Measurements from ENCODE around the gene SLC4A5. TPM values are rescaled to one million over a fixed set of nuclear protein-coding genes. Genes with fewer than 3 reads are reported as not detected.
"Not testable (repeated sequence)": the region's sequence is repeated elsewhere in the genome, so short reads cannot be mapped to it uniquely, and the experiment has no call there.

Gene SLC4A5
- total RNA-seq, 1 experiment from 2014 or later = 0.11 TPM

GRCh38 chr2:74201596-74201995, 141.6 kb downstream of the SLC4A5 start:
- peak; percentile 87 for DNase-seq (ENCODE audit: low read depth)

DNA sequence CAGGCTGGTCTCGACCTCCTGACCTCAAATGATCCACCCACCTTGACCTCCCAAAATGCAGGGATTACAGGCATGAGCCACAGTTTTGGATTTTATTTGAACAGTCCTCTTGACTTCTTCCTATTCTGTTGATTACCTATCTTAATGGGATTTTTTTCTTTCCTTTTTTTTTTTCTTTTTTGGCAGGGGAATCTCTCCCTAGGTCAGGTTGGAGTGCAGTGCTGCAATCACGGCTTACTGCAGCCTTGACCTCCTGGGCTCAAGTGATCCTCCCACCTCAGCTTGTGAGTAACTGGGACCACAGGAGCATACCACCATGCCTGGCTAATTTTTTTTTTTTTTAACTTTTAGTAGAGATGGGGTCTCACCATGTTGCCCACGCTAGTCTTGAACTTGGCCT, 142.0 kb downstream of the SLC4A5 start:
- DNase-seq (ENCODE audit: low read depth) = no peak

- DNase-seq (ENCODE audit: low read depth) = no peak
These were observed 143.3 kb downstream of the SLC4A5 start for GRCh38 chr2:74199871-74200305.

DNA sequence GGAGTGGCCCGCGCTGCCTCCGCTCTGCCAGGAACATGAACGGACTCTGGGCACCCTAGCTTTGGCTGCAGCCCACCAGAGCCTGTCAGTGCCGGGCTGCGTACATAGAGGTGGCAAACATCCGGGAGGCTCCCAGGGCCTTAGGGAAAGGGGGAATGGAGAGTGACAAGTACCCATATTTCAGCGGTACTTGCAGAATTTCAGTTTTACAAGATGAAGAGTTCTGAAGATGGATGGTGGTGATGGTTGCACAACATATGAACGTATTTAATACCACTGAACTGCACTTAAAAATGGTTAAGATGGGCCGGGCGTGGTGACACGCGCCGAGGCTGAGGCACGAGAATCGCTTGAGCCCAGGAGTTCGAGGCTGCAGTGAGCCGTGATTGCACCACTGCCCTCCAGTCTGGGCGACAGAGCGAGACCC, 143.9 kb downstream of the SLC4A5 start:
- DNase-seq (ENCODE audit: low read depth) = no peak

DNA sequence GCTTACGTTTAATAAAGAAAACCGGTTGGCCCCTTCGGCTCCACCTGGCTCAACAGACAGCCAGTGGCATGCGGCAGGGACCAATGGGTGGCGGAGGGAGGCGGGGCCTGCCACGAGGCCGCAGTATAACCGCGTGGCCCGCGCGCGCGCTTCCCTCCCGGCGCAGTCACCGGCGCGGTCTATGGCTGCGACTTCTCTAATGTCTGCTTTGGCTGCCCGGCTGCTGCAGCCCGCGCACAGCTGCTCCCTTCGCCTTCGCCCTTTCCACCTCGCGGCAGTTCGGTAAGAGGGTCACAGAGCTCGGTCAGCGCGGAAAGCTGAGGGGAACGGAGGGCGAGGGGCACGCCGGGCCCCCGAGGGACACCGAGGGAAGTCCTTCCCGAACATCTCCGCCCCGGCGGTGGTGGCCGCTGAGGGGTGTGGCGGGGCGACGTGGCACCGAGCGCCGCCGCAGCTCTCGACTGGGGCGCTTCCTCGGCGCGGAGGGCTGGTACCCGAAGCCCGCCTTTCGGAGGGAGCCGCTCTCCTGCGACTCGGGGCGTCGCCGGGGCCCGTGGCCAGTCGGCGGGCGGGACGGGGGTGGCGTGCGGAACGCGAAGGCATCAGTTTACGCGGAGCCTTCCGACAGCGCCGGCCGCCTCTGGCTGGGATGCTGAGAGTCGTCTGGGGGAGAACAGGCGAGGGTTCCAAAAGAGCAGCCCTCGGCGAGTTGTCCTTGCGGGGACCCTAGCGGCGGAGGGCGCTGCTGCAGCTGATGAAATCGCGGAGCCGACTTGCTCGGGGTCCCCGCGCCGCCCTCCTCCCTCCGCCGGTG, 144.5 kb downstream of the SLC4A5 start, which contains the start of gene MTHFD2:
MTHFD2 (plus strand) TSS at position 155 of the 814 bp plus-strand sequence; CDS start at position 182, 27 bp downstream.
- peak; percentile 94 for DNase-seq (ENCODE audit: low read depth)

DNA sequence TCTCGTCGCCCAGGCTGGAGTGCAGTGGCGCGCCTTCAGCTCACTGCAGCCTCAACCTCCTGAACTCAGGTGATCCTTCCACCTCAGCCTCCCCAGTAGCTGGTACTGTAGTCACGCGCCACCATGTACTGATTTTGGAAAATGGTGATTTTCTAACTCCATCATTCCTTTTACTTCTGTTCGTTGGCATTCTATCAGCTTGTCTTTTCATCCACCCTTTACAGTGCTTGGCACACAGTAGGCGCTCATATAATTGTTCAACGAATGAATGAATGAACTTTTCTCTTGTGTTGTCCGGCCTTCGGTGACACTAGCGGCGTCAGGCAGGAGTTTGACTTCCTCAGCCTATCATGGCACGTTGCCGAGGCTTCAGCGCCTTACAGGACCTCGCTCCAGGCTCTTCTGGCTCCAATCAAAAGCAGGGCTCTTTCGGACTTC, 145.2 kb downstream of the SLC4A5 start:
- DNase-seq (ENCODE audit: low read depth) = no peak

GRCh38 chr2:74197049-74197448, 146.2 kb downstream of the SLC4A5 start:
- DNase-seq (ENCODE audit: low read depth) = no peak

- no peak for DNase-seq (ENCODE audit: low read depth)
These were observed 148.4 kb downstream of the SLC4A5 start for GRCh38 chr2:74194799-74195198.

DNA sequence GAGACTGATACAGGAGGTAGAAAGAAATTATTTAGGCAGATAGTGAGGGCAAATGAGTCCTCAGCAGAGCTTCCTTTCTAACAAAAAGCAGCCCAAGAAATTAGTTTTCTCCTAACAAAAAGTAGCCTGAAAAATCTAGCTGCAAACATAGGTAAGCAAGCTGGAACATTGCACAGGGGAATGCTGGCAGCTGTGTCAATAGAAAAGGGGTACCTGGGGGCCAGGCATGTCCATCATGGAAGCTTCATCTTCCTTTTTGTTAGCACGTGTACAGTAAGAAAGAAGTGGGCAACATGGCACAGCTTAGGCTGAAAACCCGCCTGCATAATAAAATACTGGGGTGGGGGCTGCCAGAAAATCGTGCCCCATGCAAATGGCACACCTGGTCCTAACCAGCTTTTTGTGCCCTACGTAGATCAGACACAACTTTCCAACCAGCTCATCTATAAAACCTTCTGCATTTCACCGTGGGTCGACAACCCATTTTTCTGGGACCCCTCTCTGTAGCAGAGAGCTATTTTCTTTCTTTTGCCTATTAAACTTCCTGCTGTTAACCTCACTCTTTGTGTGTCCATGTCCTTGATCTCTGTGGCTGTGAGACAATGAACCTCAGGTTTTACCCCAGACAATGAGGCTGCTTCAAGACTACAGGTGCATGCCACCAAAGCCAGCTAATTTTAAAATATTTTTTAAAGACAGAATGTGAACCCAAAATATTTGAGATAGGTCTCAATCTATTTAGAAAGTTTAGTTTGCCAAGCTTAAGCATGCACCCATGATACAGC, 151.4 kb downstream of the SLC4A5 start:
- DNase-seq (ENCODE audit: low read depth) = no peak

DNA sequence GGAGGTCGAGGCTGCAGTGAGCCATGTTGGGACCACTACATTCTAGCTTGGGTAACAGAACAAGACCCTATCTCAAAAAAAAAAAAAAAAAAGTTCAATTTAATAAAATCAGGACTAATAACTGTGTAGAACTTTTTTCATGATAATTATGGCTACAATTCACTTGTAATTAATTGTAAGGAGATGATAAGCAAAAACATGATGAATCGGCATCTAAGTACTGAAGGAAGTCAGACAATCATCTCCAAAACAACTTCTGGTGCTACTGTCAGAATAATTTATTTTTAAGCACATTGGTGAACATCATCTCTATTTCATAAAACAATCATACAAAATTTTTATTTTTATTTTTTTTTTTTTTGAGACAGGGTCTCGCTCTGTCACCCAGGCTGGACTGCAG, 154.5 kb downstream of the SLC4A5 start:
- DNase-seq (ENCODE audit: low read depth) = no peak

DNA sequence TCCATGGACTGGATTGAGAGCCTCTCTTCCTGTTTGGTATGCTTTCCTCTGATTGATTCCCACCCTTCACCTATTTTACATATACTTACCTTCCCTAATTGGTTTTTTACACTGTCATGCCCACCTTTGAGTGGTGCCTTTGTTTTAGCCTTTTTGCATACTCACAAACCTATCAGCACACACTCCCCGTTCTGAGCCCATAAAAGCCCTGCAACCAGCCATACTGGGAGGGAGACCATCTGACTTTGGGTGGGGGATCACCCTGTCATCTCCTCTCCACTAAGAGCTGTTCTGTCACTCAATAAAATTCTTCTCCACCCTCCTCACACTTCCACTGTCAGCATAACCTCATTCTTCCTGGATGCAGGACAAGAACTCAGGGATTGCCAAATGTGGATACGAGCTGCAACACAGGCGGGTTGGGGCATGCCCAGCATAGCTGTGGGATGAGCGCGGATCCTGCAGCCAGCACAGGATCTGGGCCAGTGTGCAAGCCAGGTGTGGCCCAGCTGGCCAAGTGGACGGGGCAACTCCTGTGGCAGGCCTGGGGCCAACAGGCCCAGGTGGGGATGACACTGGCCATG, 155.1 kb downstream of the SLC4A5 start:
- DNase-seq (ENCODE audit: low read depth) = peak; percentile 31

DNA sequence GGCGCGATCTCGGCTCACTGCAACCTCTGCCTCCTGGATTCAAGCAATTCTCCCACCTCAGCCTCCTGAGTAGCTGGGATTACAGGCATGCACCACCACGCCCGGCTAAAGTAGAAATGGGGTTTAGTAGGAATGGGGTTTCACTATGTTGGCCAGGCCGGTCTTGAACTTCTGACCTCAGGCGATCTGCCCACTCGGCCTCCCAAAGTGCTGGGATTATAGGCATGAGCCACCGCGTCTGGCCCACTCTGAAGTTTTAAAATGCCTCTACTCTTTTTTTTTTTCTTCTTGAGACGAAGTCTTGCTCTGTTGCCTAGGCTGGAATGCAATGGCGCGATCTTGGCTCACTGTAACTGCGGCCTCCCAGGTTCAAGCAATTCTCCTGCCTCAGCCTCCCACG, 156.5 kb downstream of the SLC4A5 start:
- not testable (repeated sequence) for DNase-seq (ENCODE audit: low read depth)

GRCh38 chr2:74186038-74186437, 157.2 kb downstream of the SLC4A5 start:
- DNase-seq (ENCODE audit: low read depth) = no peak

DNA sequence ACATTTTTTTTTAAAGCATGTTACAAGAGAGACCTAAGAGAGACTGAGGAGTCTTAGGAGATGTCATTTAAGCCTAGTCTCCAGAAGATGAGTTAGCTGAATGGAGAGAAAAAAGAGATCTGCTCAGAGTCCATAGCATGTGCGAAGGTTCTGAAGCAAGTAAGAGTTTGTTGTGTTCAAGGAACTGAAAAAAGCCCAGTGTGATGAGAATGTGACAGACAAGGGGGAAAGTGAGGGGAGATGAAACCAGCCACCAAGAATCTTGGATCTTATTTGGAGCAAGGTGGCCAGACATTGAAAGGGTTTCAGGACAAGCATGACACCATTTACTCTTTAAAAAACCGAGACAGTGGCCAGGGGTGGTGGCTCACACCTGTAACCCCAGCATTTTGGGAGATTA, 159.3 kb downstream of the SLC4A5 start:
- DNase-seq (ENCODE audit: low read depth) = no peak

- DNase-seq (ENCODE audit: low read depth) = peak; percentile 30
These were observed 161.5 kb downstream of the SLC4A5 start for GRCh38 chr2:74181739-74182138.

DNA sequence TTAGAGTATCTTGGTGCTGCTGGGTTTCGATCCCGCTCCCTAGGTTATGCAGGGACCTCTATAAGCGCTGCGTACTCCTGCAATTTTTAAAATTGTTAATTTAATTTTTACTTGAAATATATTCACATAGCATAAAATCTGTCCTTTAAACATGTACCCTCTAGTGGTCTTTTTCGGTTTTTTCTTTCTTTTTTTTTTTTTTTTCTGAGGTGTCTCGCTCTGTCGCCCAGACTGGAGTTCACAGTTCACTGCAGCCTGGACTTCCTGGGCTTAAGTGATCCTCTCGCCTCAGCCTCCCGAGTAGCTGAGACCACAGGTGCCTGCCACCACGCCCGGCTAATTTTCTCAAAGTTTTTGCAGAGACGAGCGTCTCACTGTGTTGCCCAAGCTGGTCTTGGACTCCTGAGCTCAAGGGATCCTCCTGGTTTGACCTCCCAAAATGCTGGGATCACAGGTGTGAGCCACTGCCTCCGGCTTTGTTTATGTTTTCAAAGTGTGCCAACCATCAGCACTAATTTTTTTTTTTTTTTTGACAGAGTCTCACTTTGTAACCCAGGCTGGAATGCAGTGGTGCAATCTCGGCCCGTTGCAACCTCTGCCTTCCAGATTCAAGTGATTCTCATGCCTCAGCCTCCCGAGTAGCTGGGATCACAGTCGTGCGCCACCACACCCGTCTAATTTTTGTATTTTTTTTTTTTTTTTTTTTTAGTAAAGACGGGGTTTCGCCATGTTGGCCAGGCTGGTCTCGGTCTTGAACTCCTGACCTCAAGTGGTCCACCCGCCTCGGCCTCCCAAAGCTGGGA, 164.0 kb downstream of the SLC4A5 start:
- DNase-seq (ENCODE audit: low read depth) = no peak

GRCh38 chr2:74178211-74179062, 164.8 kb downstream of the SLC4A5 start, which contains the start of gene MOB1A:
TSS of gene MOB1A (minus strand) at chr2:74178879. CDS start at chr2:74178674, 205 bp downstream.
- DNase-seq (ENCODE audit: low read depth) = peak; percentile 97

- DNase-seq (ENCODE audit: low read depth) = no peak
These were observed 165.5 kb downstream of the SLC4A5 start for GRCh38 chr2:74177696-74178095.

- no peak for DNase-seq (ENCODE audit: low read depth)
These were observed 168.3 kb downstream of the SLC4A5 start for GRCh38 chr2:74174909-74175308.

GRCh38 chr2:74168739-74169138, 174.5 kb downstream of the SLC4A5 start:
- DNase-seq (ENCODE audit: low read depth) = no peak
